HL-60 (cell line): ENCODE measurements around the gene RNFT2.

ENCODE experiments used
- DNase-seq, 2 experiments: peaks; one replicate each; pipeline ENCODE4 v3.0.0-alpha.2; 2010 to 2020; ENCODE audit warnings: low read depth in 1 of 2, low spot score in 1 of 2
- H3K27ac ChIP-seq: fragments of 250-450 bp; sonication (Bioruptor Pico); replicated peaks from 2 replicates; pipeline ENCODE4 v1.5.1; 2020; ENCODE audit warnings: mild to moderate bottlenecking, moderate library complexity
- H3K27me3 ChIP-seq: fragments of 250-450 bp; sonication (Bioruptor Pico); 2 replicates; pipeline ENCODE4 v1.5.1; 2021; ENCODE audit warnings: mild to moderate bottlenecking, moderate library complexity; ENCODE audit not compliant: insufficient read depth, poor library complexity, severe bottlenecking
- H3K4me3 ChIP-seq: replicated peaks from 2 replicates; pipeline ENCODE4 v1.5.1; 2011; ENCODE audit warnings: mild to moderate bottlenecking, control low read depth, low read length; ENCODE audit not compliant: insufficient read depth
- GABPA ChIP-seq: IDR thresholded peaks from 2 replicates; pipeline ENCODE4 v1.6.1; 2012; ENCODE audit warnings: low read depth
- POLR2AphosphoS5 ChIP-seq: IDR thresholded peaks from 2 replicates; pipeline ENCODE4 v1.6.1; 2012; ENCODE audit warnings: low read depth
- REST ChIP-seq: IDR thresholded peaks from 2 replicates; pipeline ENCODE4 v1.6.1; 2012; ENCODE audit warnings: low read depth; ENCODE audit not compliant: insufficient replicate concordance
- SPI1 ChIP-seq: IDR thresholded peaks from 2 replicates; pipeline ENCODE4 v1.6.1; 2012; ENCODE audit warnings: low read depth, mild to moderate bottlenecking, borderline replicate concordance
- TF ChIP-seq, protein P1 (sequence below): IDR thresholded peaks from one replicate; pipeline ENCODE4 v1.5.1; 2011; ENCODE audit warnings: low read length, control low read depth, inconsistent platforms; ENCODE audit not compliant: insufficient read depth

RNFT2 gene

DNA sequence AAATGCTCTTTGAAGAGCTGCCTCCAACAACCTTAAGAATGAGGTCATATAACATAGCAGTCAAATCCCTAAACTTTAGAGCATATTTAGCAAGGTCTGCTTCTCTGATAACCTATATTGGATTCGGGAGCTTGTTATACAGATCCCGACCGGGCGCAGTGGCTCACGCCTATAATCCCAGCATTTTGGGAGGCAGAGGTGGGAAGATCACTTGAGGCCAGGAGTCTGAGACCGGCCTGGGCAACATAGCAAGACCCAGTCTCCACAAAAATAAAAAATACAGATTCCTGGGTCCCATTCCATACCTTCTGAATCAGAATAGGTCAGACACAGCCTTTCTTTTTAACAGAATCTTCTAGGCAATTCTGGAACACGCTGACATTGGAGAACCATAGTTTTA lies 46.9 kb upstream of the RNFT2 start:
- no peak for TF ChIP-seq REST
- no peak for TF ChIP-seq GABPA
- no peak for TF ChIP-seq SPI1
- H3K27me3 ChIP-seq: no peaks in the 10 kb centered on the region
- H3K4me3 ChIP-seq: no peak overlapping the region
- no peak overlapping the region for H3K27ac ChIP-seq
- DNase-seq: no peak

DNA sequence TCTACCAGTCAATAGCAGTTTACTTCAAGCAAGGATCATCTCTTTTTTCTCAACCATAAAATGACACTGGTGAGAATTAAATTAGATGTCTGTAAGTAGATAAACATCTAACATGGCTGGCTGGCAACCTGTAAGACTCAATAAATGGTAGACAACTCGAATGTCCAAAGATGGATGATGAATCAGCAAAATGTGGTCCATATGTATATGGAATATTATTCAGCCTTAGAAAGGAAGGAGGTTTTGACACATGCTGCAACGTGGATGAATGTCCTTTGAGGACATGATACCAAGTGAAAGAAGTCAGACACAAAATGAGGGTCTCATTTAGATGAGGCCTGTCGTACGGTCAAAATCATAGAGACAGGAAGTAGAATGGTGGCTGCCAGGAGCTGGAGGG lies 46.5 kb upstream of the RNFT2 start:
- no peak overlapping the region for H3K4me3 ChIP-seq
- no peak overlapping the region for H3K27ac ChIP-seq
- no peaks in the 10 kb centered on the region for H3K27me3 ChIP-seq
- TF ChIP-seq REST (no peak), GABPA (no peak), POLR2AphosphoS5 (no peak), SPI1 (no peak)
- TF ChIP-seq, protein P1, sequence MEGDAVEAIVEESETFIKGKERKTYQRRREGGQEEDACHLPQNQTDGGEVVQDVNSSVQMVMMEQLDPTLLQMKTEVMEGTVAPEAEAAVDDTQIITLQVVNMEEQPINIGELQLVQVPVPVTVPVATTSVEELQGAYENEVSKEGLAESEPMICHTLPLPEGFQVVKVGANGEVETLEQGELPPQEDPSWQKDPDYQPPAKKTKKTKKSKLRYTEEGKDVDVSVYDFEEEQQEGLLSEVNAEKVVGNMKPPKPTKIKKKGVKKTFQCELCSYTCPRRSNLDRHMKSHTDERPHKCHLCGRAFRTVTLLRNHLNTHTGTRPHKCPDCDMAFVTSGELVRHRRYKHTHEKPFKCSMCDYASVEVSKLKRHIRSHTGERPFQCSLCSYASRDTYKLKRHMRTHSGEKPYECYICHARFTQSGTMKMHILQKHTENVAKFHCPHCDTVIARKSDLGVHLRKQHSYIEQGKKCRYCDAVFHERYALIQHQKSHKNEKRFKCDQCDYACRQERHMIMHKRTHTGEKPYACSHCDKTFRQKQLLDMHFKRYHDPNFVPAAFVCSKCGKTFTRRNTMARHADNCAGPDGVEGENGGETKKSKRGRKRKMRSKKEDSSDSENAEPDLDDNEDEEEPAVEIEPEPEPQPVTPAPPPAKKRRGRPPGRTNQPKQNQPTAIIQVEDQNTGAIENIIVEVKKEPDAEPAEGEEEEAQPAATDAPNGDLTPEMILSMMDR: no peak
- no peak for DNase-seq

DNA sequence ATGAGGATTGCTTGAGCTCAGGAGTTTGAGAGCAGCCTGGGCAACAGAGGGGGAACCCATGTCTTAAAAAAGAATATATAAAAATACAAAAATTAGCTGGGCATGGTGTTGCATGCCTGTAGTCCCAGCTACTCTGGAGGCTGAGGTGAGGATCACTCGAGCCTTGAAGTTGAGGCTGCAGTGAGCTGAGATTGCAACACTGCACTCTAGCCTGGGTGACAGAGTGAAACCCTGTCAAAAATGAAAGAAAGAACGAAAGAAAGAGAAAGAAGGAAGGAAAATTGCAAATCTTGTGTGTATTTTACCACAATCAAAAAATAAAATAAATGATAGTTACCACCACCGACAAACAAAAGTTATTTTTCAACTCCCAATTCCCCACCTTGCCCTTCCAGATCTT lies 45.5 kb upstream of the RNFT2 start:
- Histone ChIP-seq H3K27ac (no peak overlapping the region), H3K4me3 (no peak overlapping the region), H3K27me3 (no peaks in the 10 kb centered on the region)
- no peak for DNase-seq
- TF ChIP-seq, protein P1: no peak
- TF ChIP-seq SPI1: no peak
- no peak for TF ChIP-seq GABPA
- no peak for TF ChIP-seq POLR2AphosphoS5
- no peak for TF ChIP-seq REST
